SK-N-MC (cell line): ENCODE data around the gene COPS6.

Source experiments
- EZH2 ChIP-seq: fragments of 200-600 bp; sonication (generic); IDR thresholded peaks from one replicate; pipeline ENCODE4 v1.6.1; 2017; ENCODE audit warnings: antibody characterized with exemption
- FOXP2 ChIP-seq: optimal IDR thresholded peaks from 2 replicates; pipeline ENCODE3; 2011; ENCODE audit warnings: mild to moderate bottlenecking, moderate library complexity; ENCODE audit not compliant: insufficient read depth; ENCODE audit errors: extremely low read length, control extremely low read depth
- POLR2AphosphoS5 ChIP-seq: IDR thresholded peaks from 2 replicates; pipeline ENCODE4 v1.6.1; 2012; ENCODE audit warnings: mild to moderate bottlenecking, low read depth, low read length, borderline replicate concordance

DNA sequence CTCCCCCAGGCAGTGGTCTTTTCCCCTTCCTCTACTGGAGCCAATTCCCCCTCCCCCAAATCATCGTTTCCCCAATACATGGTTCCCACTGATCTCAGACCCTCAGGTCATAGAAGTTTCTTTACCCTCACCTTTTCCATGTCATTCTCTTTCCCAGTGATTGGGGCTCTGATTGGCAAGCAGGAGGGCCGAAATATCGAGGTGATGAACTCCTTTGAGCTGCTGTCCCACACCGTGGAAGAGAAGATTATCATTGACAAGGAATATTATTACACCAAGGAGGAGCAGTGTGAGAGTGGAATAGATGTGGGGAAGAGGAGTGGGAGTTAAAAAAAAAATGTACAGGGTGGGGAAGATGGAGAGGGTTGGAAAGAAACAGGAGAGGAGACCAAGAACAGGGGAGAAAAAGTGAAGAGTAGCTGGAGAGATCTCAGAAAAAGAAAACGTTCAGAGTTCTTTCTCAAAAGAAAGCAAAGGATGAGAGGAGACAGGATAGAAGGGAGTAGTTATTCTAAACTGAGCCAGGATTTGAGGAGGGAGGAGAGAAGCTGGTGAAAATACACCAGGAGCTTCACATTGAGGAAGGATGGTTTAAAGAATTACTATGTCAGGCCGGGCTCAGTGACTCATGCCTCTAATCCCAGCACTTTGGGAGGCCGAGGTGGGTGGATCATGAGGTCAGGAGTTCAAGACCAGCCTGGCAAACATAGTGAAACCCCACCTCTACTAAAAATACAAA, 858 bp downstream of the COPS6 start:
- TF ChIP-seq EZH2 (no peak), POLR2AphosphoS5 (no peak), FOXP2 (no peak)
